Heart left ventricle (tissue), 16 donors: ENCODE measurements around the gene INHBC. TPM values are rescaled to one million over a fixed set of nuclear protein-coding genes. Genes with fewer than 3 reads are reported as not detected.
A peak's percentile ranks its signal among the peaks of the same experiment; 100 is the strongest.

Experiments used
- ATAC-seq, 4 donors: fragments of 200-7000 bp; cut with Tn5 transposase; one replicate each; pipeline ENCODE4 v1.9.1; 2020 to 2022; ENCODE audit warnings: moderate library complexity in 4 of 4, mild to moderate bottlenecking in 3 of 4, moderate number of reproducible peaks in 1 of 4
- DNase-seq, 5 donors: peaks; one replicate each; pipeline ENCODE4 v3.0.0-alpha.2; 2020
- H3K27ac ChIP-seq, 12 donors: fragments of 200-600 bp; sonication (generic) in 4 of 12; one replicate each; pipeline versions ENCODE4 v1.5.0 to v1.8.0; 2016 to 2022; ENCODE audit warnings: mild to moderate bottlenecking in 2 of 12
- H3K27me3 ChIP-seq, 9 donors: fragments of 200-600 bp; sonication (generic) in 2 of 9; one replicate each; pipeline versions ENCODE4 v1.5.1 to v1.8.0; 2016 to 2022; ENCODE audit warnings: mild to moderate bottlenecking in 3 of 9
- H3K36me3 ChIP-seq, 9 donors: fragments of 200-600 bp; sonication (generic) in 2 of 9; one replicate each; pipeline versions ENCODE4 v1.5.0 to v1.8.0; 2018 to 2022; ENCODE audit warnings: mild to moderate bottlenecking in 2 of 9
- H3K4me1 ChIP-seq, 12 donors: fragments of 200-600 bp; sonication (generic) in 4 of 12; one replicate each; pipeline versions ENCODE4 v1.5.0 to v1.8.0; 2016 to 2022; ENCODE audit warnings: mild to moderate bottlenecking in 3 of 12
- H3K4me3 ChIP-seq, 12 donors: fragments of 200-600 bp; sonication (generic) in 4 of 12; one replicate each; pipeline versions ENCODE4 v1.5.0 to v1.8.0; 2017 to 2022; ENCODE audit warnings: mild to moderate bottlenecking in 9 of 12, moderate library complexity in 4 of 12
- H3K9me3 ChIP-seq, 12 donors: fragments of 200-600 bp; sonication (generic) in 4 of 12; one replicate each; pipeline versions ENCODE4 v1.5.0 to v1.8.0; 2016 to 2022; ENCODE audit warnings: mild to moderate bottlenecking in 1 of 12
- POLR2A ChIP-seq, 2 donors: fragments of 450-650 bp; IDR thresholded peaks; one replicate each; pipeline ENCODE4 v1.6.1; 2017; ENCODE audit warnings: antibody characterized with exemption in 2 of 2, mild to moderate bottlenecking in 2 of 2, moderate library complexity in 2 of 2
- WGBS, 4 donors: extraction: QIAGEN DNeasy Blood & Tissue Kit in 2 of 4; methylation state at CpG; one replicate each; pipeline versions ENCODE4 v1.1.5 to v1.1.7; 2013 to 2018; 5-methylcytosine and 5-hydroxymethylcytosine counted together
- intact Hi-C, 10 donors: fragments of 100-400 bp; cut with DNase I; formaldehyde crosslinking; loops; one replicate each; pipeline versions ENCODE4 v1.11.1 to v1.14.2; 2022
- polyA plus RNA-seq, 2 donors: library from polyadenylated mRNA; stranded (reverse); fragments of 200-250 nt; gene quantifications; one replicate each; pipeline ENCODE4 v1.2.3, GENCODE V29; 2013
- total RNA-seq, 9 donors: library from RNA; depleted of rRNA in 2 of 9; stranded (reverse); fragments of >200 nt in 2 of 9; fragmentation: NEBNext Ultra II Directional in 3 of 9; extraction: Animal tissue kit (Norgen Biotek cat#: 25700) in 3 of 9; gene quantifications; one replicate each; pipeline versions ENCODE4 v1.1.0 to v1.2.4, GENCODE V29; 2016 to 2023
- TF ChIP-seq, protein P1 (sequence below), 12 donors: fragments of 200-600 bp; sonication (generic) in 4 of 12; IDR thresholded peaks; one replicate each; pipeline versions ENCODE4 v1.5.0 to v1.8.0; 2018 to 2022; ENCODE audit warnings: antibody characterized with exemption in 12 of 12, mild to moderate bottlenecking in 5 of 12
- donor health status: ischemic (EF 13 %, LVEDD 7.1; RV severe dilation, severe dysfunction).
- donor health status: healthy with polysubstance abuse.
- donor health status: DM: no; HTN: yes; CAD: no.
- donor health status: DM: no; HTN: no; CAD: no.
- donor health status: ischemic (EF 25% LVEDD 6.9; RV normal size, moderate dysfunction).
- donor health status: ischemic (EF 25% LVEDD 5.7; RV mildly dilated, moderate dysfunction).
- donor health status: healthy.
- donor health status: DM: yes; HTN: yes; CAD: no.
- donor health status: ischemic (EF 35%, LVEDD 5.7; RV mildly dilated, moderate dysfunction).
- donor health status: nonischemic (EF 11% LVEDD 7.7; RV severe dilation, severe dysfunction).
- donor health status: DM: yes; HTN: yes; CAD: no.
- donor health status: PGD.
- donor health status: ischemic (EF 29% LVEDD 5.4; RV normal size, mild dysfunction).
- donor health status: nonischemic (EF 23%, LVEDD 6.1; RV moderate dilation, normal function).

The INHBC gene
- total and polyA plus RNA-seq, 11 donors, result 0.03 to 0.27 TPM; not detected in 9

DNA sequence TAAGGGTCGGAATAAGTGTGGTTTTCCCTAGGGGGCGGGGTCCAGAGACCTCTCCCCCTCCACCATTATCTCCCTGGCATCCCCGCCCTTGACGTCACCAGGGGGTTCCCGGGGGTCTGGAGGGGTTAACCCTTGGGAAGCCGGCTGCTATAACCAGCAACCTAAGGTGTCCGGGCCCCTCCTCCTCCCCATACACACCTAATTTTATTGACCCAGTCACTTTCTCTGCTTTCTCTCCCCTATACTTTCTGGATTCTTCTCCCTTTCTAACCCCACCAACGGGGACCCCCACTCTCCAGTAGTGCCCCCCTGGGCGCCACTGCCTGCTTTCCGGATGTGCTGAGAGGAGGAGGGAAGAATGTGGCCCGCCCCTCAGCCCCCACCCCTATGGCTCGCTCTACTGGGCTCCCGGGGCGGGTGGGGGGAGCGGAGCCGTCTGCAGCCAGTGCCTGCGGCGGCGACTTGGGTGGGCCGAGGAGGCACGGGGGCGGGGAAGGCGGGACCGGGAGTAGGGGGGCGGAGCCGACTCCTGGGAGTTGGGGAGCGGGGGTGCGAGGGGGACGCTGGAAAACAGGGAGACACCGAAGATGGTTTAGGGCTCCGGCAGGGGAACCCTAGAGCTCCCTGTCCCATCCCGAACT is 26.8 kb downstream of the INHBC start:
- H3K36me3 ChIP-seq, result no peaks in the 10 kb centered on the region
- DNase-seq (peak; percentile 71 to 84 (median 76)), ATAC-seq (peak in 3 of 4 donors; percentile 41 to 61 (median 51))
- H3K27ac ChIP-seq, result peak overlapping the region in 10 of 12 donors; percentile 0 to 86 (median 72)
- H3K4me1 ChIP-seq, result peaks cover 0 to 43% (median 21%) of the 10 kb centered on the region in 12 donors
- peak overlapping the region; percentile 53 to 82 (median 68) for H3K4me3 ChIP-seq
- TF ChIP-seq, protein P1, sequence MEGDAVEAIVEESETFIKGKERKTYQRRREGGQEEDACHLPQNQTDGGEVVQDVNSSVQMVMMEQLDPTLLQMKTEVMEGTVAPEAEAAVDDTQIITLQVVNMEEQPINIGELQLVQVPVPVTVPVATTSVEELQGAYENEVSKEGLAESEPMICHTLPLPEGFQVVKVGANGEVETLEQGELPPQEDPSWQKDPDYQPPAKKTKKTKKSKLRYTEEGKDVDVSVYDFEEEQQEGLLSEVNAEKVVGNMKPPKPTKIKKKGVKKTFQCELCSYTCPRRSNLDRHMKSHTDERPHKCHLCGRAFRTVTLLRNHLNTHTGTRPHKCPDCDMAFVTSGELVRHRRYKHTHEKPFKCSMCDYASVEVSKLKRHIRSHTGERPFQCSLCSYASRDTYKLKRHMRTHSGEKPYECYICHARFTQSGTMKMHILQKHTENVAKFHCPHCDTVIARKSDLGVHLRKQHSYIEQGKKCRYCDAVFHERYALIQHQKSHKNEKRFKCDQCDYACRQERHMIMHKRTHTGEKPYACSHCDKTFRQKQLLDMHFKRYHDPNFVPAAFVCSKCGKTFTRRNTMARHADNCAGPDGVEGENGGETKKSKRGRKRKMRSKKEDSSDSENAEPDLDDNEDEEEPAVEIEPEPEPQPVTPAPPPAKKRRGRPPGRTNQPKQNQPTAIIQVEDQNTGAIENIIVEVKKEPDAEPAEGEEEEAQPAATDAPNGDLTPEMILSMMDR (IDR thresholded peaks at IDR 0.05), result no peak
- no peak for TF ChIP-seq POLR2A (IDR thresholded peaks at IDR 0.05)
- H3K27me3 ChIP-seq, result peaks cover 0 to 9% (median 0%) of the 10 kb centered on the region in 9 donors
- no peaks in the 10 kb centered on the region for H3K9me3 ChIP-seq
- intact Hi-C loops, result loop anchor here in 2 of 10 donors (10.0 kb wide), 1 partner anchor 163 kb away; no protein-coding TSS in a partner anchor
- WGBS, 4 donors, result 0 to 1% (median 1%) methylated on average over 15 to 32 of the region's 32 CpGs

DNA sequence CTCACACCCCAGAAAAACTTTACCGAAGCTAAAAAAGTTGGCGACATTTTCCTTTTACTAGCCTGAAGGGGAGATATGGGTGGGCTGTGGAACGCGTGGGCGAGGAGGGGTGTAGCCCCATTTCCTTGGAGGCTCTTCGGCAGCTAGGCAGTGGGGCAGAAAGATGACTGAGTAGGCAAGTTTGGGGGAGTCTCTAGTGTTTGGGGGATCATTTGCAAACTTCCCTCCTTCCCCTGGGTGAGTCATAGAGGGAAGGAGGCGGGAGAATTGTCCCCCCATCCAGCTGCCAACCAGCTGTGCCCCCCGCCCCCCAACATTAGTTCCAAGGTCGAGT is 27.3 kb downstream of the INHBC start:
- peaks cover 0 to 9% (median 0%) of the 10 kb centered on the region in 9 donors for H3K27me3 ChIP-seq
- H3K27ac ChIP-seq, result peak overlapping the region in 11 of 12 donors; percentile 0 to 86 (median 72)
- DNase-seq, result peak in 1 of 5 donors; percentile 11
- no peaks in the 10 kb centered on the region for H3K36me3 ChIP-seq
- TF ChIP-seq, protein P1 (IDR thresholded peaks at IDR 0.05), result no peak
- TF ChIP-seq POLR2A (IDR thresholded peaks at IDR 0.05), result no peak
- ATAC-seq, result no peak
- H3K4me1 ChIP-seq, result peaks cover 0 to 41% (median 21%) of the 10 kb centered on the region in 12 donors
- peak overlapping the region; percentile 53 to 82 (median 68) for H3K4me3 ChIP-seq
- WGBS, 4 donors, result 0 to 1% (median 0%) methylated on average over 6 to 9 of the region's 9 CpGs
- intact Hi-C loops, result loop anchor here in 3 of 10 donors (1.0 to 10.0 kb wide), 3 partner anchors 58 to 249 kb away; partner anchors contain the start of gene DDIT3 (in 1 of the 3)
- H3K9me3 ChIP-seq, result no peaks in the 10 kb centered on the region

DNA sequence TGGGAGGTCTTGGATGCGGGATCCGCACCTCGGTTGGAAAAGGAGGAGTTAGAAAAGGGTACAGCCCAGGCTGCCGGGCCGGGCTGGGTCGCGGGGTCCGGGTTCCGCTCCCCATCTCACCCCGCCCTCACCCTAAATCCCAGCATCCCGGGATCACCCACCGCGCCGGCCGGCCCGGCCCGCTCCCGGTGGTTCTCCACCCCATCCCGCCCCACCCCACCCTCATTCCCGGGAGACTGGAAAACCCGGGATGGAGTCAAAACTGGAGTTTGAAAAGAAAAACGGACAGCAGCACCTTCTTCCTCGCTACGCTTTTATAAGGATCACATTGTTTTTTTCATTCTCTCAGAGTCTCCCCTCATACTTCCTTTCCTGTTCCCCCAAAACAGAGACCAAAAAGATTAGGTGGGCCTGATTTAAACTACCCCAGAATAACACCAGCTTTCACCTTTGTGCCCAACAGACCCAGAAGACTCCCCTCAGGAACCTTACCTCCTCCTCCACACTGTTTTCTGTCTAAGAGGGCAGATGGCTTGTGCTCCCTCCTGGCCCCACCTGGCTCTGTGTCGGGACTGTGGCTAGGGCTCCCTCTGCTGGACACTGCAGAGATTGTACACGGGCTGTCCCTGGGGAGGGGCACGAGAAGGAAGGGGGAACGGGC is 27.8 kb downstream of the INHBC start:
- peak; percentile 68 to 77 (median 74) for ATAC-seq
- no peaks in the 10 kb centered on the region for H3K36me3 ChIP-seq
- TF ChIP-seq, protein P1 (IDR thresholded peaks at IDR 0.05), result peak; percentile 89 to 99 (median 94)
- TF ChIP-seq POLR2A (IDR thresholded peaks at IDR 0.05), result peak in 1 of 2 donors; percentile 22
- peak overlapping the region; percentile 37 to 86 (median 72) for H3K27ac ChIP-seq
- H3K27me3 ChIP-seq, result peaks cover 0 to 9% (median 0%) of the 10 kb centered on the region in 9 donors
- no peaks in the 10 kb centered on the region for H3K9me3 ChIP-seq
- intact Hi-C loops, result loop anchor here in 3 of 10 donors (1.0 to 10.0 kb wide), 3 partner anchors 58 to 249 kb away; partner anchors contain the start of gene DDIT3 (in 1 of the 3)
- peak; percentile 85 to 91 (median 85) for DNase-seq
- H3K4me1 ChIP-seq, result peaks cover 0 to 41% (median 21%) of the 10 kb centered on the region in 12 donors
- 0 to 1% (median 0%) methylated on average over 25 to 28 of the region's 28 CpGs for WGBS, 4 donors
- peak overlapping the region; percentile 53 to 82 (median 68) for H3K4me3 ChIP-seq

DNA sequence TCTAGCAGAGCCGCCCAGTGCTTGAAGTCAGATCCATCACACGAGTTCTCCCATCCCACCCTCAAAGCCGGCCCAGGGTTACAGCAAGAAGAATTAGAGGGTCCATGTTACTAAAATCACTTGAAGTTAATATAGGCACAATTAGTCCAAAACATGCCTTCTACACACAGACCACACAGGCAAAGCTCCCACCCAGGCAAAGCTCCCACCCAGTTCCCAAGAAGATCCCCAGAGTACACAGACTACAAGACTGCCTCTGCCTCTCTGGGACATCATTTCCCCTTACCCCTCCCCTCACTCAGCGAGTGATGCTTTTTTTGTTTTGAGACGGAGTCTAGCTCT is 28.3 kb downstream of the INHBC start:
- Histone ChIP-seq H3K36me3 (no peaks in the 10 kb centered on the region), H3K9me3 (no peaks in the 10 kb centered on the region), H3K4me1 (peaks cover 0 to 41% (median 21%) of the 10 kb centered on the region in 12 donors), H3K27me3 (peaks cover 0 to 9% (median 0%) of the 10 kb centered on the region in 9 donors), H3K27ac (peak overlapping the region in 3 of 12 donors; percentile 72 to 86 (median 78)), H3K4me3 (peak overlapping the region in 6 of 12 donors; percentile 67 to 82 (median 70))
- TF ChIP-seq, protein P1 (IDR thresholded peaks at IDR 0.05), result peak in 2 of 12 donors; percentile 4 to 17
- TF ChIP-seq POLR2A (IDR thresholded peaks at IDR 0.05), result no peak
- no peak for DNase-seq
- WGBS, 4 donors, result 24 to 28% (median 27%) methylated on average over 5 of the region's 5 CpGs
- no peak for ATAC-seq
- intact Hi-C loops, result loop anchor here in 3 of 10 donors (1.0 to 10.0 kb wide), 3 partner anchors 57 to 250 kb away; partner anchors contain the start of gene DDIT3 (in 1 of the 3)
